GM12878 (cell line): ENCODE measurements around the gene PPP1R13B. TPM values are rescaled to one million over a fixed set of nuclear protein-coding genes. Genes with fewer than 3 reads are reported as not detected.

Experiments
- ATAC-seq: fragments of 200-7000 bp; cut with Tn5 transposase; 3 replicates; pipeline ENCODE4 v1.9.1; 2020; ENCODE audit warnings: mild to moderate bottlenecking, moderate library complexity
- BruUV-seq: library from RNA; stranded (reverse); fragments of 400-500 nt; replicated peaks from 2 replicates; lab custom pipeline; 2021; lab: Mats Ljungman, UMichigan
- CTCF ChIA-PET: fragments of 300-600 bp; sonication (Branson Sonifier 250); formaldehyde crosslinking; extraction: SDS; loops from one replicate; lab custom pipeline; 2021; ENCODE audit warnings: inconsistent platforms; lab: Yijun Ruan, JAX
- POLR2A ChIA-PET: fragments of 350-600 bp; formaldehyde crosslinking; extraction: SDS; loops from one replicate; lab custom pipeline; 2021; ENCODE audit warnings: inconsistent platforms; lab: Charles Lee
- RAD21 ChIA-PET: fragments of 300-600 bp; sonication (Branson Sonifier 250); formaldehyde crosslinking; loops from one replicate; lab custom pipeline; 2023; ENCODE audit warnings: antibody characterized with exemption; ENCODE audit not compliant: unreplicated experiment; lab: Charles Lee
- SMC1A ChIA-PET: fragments of 300-600 bp; sonication (Branson Sonifier 250); formaldehyde crosslinking; loops from one replicate; lab custom pipeline; 2023; ENCODE audit not compliant: unreplicated experiment, uncharacterized antibody; lab: Charles Lee
- DNase-seq: peaks from one replicate; pipeline ENCODE4 v3.0.0-alpha.2; 2011; ENCODE audit warnings: low read depth, low spot score
- FAIRE-seq: peaks from 3 replicates; lab custom pipeline; 2011; peaks lifted over from hg19 to GRCh38; lab: Jason Lieb, UNC
- H2AFZ ChIP-seq: 2 replicates; pipeline ENCODE4 v1.6.0; 2011; ENCODE audit warnings: low read depth, low read length, control low read depth; ENCODE audit not compliant: control insufficient read depth
- H3K27ac ChIP-seq: 2 replicates; pipeline ENCODE4 v1.5.1; 2011; ENCODE audit warnings: control low read depth; ENCODE audit not compliant: control insufficient read depth, insufficient read depth
- H3K27me3 ChIP-seq, 2 experiments: replicated peaks in 1 of 2; 2 replicates each; pipeline versions ENCODE4 v1.6.0 to v1.6.1; 2011; ENCODE audit warnings: low read length in 1 of 2; ENCODE audit not compliant: control insufficient read depth in 2 of 2, insufficient read depth in 2 of 2
- H3K36me3 ChIP-seq, 2 experiments: 2 replicates each; pipeline ENCODE4 v1.5.1; 2011; ENCODE audit warnings: low read length in 1 of 2; ENCODE audit not compliant: control insufficient read depth in 2 of 2, insufficient read depth in 2 of 2
- H3K4me1 ChIP-seq: 2 replicates; pipeline ENCODE4 v1.6.1; 2011; ENCODE audit warnings: mild to moderate bottlenecking, low read length, moderate library complexity, mixed read lengths; ENCODE audit not compliant: control insufficient read depth, insufficient read depth
- H3K4me2 ChIP-seq: 2 replicates; pipeline ENCODE4 v1.6.0; 2011; ENCODE audit warnings: control low read depth; ENCODE audit not compliant: control insufficient read depth, insufficient read depth
- H3K4me3 ChIP-seq: fragments of 200-600 bp; sonication (generic); 2 replicates; pipeline ENCODE4 v1.5.1; 2016
- H3K79me2 ChIP-seq: 2 replicates; pipeline ENCODE4 v1.6.0; 2011; ENCODE audit warnings: low read length; ENCODE audit not compliant: control insufficient read depth, insufficient read depth
- H3K9ac ChIP-seq: 2 replicates; pipeline ENCODE4 v1.8.0; 2011; ENCODE audit warnings: low read length, control low read depth, mixed read lengths; ENCODE audit not compliant: control insufficient read depth, insufficient read depth
- H3K9me3 ChIP-seq: replicated peaks from 3 replicates; pipeline ENCODE4 v1.5.1; 2011; ENCODE audit warnings: mild to moderate bottlenecking, low read length; ENCODE audit not compliant: control insufficient read depth, insufficient read depth
- H4K20me1 ChIP-seq: 2 replicates; pipeline ENCODE4 v1.6.0; 2011; ENCODE audit not compliant: control insufficient read depth, insufficient read depth
- HCFC1 ChIP-seq: fragments of 150-350 bp; IDR thresholded peaks from 2 replicates; pipeline ENCODE4 v1.6.1; 2014; ENCODE audit warnings: low read length
- KDM1A ChIP-seq: fragments of 200-600 bp; sonication (generic); IDR thresholded peaks from 2 replicates; pipeline ENCODE4 v1.6.1; 2016; ENCODE audit warnings: borderline replicate concordance
- NBN ChIP-seq: fragments of 450-650 bp; IDR thresholded peaks from 2 replicates; pipeline ENCODE4 v1.6.1; 2016
- POLR2AphosphoS5 ChIP-seq: IDR thresholded peaks from 2 replicates; pipeline ENCODE4 v1.6.1; 2011; ENCODE audit warnings: mild to moderate bottlenecking, low read length, inconsistent platforms
- TBL1XR1 ChIP-seq: IDR thresholded peaks from 2 replicates; pipeline ENCODE4 v1.6.1; 2012; ENCODE audit warnings: low read depth, low read length, improper control_type of control experiment
- WGBS: methylation state at CpG from one replicate; pipeline ENCODE4 v1.1.6; 2016; ENCODE audit warnings: low lambda C conversion rate; ENCODE audit not compliant: insufficient replicate concordance, insufficient coverage; ENCODE audit errors: missing lambda C conversion rate; 5-methylcytosine and 5-hydroxymethylcytosine counted together
- in situ Hi-C: fragments of 300-500 bp; cut with MboI; formaldehyde crosslinking; loops from 9 replicates; pipeline ENCODE4 v1.14.3; 2018; ENCODE audit warnings: mixed read lengths
- intact Hi-C: fragments of 100-400 bp; cut with micrococcal nuclease; formaldehyde crosslinking; loops from one replicate; pipeline ENCODE4 v1.14.2; 2022; ENCODE audit not compliant: unreplicated experiment
- polyA plus RNA-seq, 11 experiments: library from polyadenylated mRNA; depleted of rRNA in 4 of 11; unstranded in 6 of 11; stranded (reverse) in 5 of 11; fragments of >200 nt; fragmentation: Nextera tagmentation in 4 of 11; fragmentation: Illumina TruSeq in 1 of 11; extraction: Ambion mirVana in 4 of 11; extraction: Trizol in 1 of 11; gene quantifications; 1 replicate in 1 of 11; 2 replicates in 10 of 11; pipeline versions ENCODE4 v1.2.1 to v1.2.3, GENCODE V29; 2011 to 2016; ENCODE audit warnings: inconsistent platforms in 2 of 11, missing spikeins in 2 of 11, low read depth in 1 of 11
- total RNA-seq, 4 experiments: library from RNA; depleted of rRNA in 3 of 4; stranded (reverse); fragments of >200 nt in 3 of 4; fragmentation: Illumina TruSeq in 1 of 4; extraction: Trizol in 1 of 4; gene quantifications; 2 replicates each; pipeline versions ENCODE4 v1.2.1 to v1.2.3, GENCODE V29; 2013 to 2021
- TF ChIP-seq, protein P1 (sequence below): fragments of 450-650 bp; IDR thresholded peaks from 2 replicates; pipeline ENCODE4 v1.6.1; 2017; ENCODE audit warnings: mild to moderate bottlenecking, low read depth, inconsistent platforms; ENCODE audit not compliant: poor library complexity, severe bottlenecking
- TF ChIP-seq, protein P2 (sequence below), 3 experiments: IDR thresholded peaks in 2 of 3; conservative IDR thresholded peaks in 1 of 3; 2 replicates each; pipeline ENCODE4 v1.5.1; 2011; ENCODE audit warnings: low read depth in 3 of 3, low read length in 3 of 3, mild to moderate bottlenecking in 3 of 3, control low read depth in 2 of 3, moderate library complexity in 2 of 3, inconsistent platforms in 1 of 3, mixed read lengths in 1 of 3; ENCODE audit not compliant: control insufficient read depth in 2 of 3, insufficient read depth in 1 of 3; ENCODE audit errors: extremely low read depth in 1 of 3
- TF ChIP-seq, protein P3 (sequence below): fragments of 450-650 bp; IDR thresholded peaks from 2 replicates; pipeline ENCODE4 v1.6.1; 2017; ENCODE audit warnings: low read depth, mild to moderate bottlenecking, moderate library complexity

Gene PPP1R13B
- total and polyA plus RNA-seq, 10 of the 15 experiments (the other 5 are each of a cell fraction or from before 2014, with no cell fraction given), result 0.16 to 8.1 (median 3.2) TPM

DNA sequence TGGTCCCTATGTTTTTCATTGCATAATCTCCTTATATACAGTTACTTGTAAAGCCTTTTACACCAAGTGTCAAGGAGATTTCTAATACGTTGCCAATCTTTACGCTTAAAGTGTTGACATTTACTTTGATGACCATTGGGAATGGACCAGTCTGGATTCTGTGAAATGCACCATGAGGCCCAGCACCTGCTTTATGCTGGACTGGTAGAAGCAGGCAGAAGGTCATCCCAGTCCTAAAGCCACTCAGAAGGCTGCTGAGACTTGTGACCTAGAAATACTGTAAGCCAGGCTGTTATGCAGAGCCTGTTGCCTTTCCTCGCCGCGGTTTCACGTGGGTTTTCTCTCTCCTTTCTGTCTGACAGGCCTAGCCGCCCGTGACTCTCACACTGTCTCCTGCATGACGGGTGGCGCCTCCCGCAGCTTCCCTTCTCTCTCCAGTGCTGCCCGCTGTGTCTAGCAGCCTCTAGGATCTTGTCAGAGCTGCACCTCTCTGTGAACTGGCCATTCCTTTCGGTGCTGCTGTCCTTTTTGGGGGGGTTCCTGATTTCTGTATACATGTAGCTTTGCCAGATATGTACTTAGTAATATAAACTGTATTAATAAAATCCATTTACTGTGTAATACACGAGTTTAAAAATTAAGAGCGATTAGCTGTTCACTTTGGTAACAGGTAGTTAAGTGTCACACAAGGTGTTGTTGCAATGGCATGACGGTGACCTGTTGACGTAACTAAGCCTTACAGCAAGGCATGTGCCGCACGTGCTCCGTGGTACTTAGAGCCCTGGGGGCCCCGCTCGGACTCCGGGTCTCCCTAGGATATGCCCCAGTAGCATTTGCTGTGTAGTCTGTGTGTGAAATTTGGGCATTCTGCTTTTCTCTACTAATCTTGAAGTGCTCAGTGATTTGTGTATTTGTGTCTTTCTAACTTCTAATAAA, 161.8 kb downstream of the PPP1R13B start:
- SMC1A ChIA-PET, result no interaction called here
- 95% methylated on average over 22 of the region's 23 CpGs for WGBS
- in situ Hi-C loops (no loop called here), intact Hi-C loops (no loop called here)
- POLR2A ChIA-PET, result no interaction called here
- TF ChIP-seq HCFC1 (no peak), TBL1XR1 (no peak), NBN (no peak), KDM1A (no peak), POLR2AphosphoS5 (no peak)
- TF ChIP-seq, protein P1, sequence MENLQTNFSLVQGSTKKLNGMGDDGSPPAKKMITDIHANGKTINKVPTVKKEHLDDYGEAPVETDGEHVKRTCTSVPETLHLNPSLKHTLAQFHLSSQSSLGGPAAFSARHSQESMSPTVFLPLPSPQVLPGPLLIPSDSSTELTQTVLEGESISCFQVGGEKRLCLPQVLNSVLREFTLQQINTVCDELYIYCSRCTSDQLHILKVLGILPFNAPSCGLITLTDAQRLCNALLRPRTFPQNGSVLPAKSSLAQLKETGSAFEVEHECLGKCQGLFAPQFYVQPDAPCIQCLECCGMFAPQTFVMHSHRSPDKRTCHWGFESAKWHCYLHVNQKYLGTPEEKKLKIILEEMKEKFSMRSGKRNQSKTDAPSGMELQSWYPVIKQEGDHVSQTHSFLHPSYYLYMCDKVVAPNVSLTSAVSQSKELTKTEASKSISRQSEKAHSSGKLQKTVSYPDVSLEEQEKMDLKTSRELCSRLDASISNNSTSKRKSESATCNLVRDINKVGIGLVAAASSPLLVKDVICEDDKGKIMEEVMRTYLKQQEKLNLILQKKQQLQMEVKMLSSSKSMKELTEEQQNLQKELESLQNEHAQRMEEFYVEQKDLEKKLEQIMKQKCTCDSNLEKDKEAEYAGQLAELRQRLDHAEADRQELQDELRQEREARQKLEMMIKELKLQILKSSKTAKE, result no peak
- TF ChIP-seq, protein P2, sequence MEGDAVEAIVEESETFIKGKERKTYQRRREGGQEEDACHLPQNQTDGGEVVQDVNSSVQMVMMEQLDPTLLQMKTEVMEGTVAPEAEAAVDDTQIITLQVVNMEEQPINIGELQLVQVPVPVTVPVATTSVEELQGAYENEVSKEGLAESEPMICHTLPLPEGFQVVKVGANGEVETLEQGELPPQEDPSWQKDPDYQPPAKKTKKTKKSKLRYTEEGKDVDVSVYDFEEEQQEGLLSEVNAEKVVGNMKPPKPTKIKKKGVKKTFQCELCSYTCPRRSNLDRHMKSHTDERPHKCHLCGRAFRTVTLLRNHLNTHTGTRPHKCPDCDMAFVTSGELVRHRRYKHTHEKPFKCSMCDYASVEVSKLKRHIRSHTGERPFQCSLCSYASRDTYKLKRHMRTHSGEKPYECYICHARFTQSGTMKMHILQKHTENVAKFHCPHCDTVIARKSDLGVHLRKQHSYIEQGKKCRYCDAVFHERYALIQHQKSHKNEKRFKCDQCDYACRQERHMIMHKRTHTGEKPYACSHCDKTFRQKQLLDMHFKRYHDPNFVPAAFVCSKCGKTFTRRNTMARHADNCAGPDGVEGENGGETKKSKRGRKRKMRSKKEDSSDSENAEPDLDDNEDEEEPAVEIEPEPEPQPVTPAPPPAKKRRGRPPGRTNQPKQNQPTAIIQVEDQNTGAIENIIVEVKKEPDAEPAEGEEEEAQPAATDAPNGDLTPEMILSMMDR (IDR thresholded peaks at IDR 0.05 in 2 of 3, conservative IDR thresholded peaks at IDR 0.05 in 1 of 3; ENCODE audit: control insufficient read depth in 2 of 3, extremely low read depth in 1 of 3, insufficient read depth in 1 of 3, low read depth in 3 of 3, low read length in 3 of 3), result no peak
- TF ChIP-seq, protein P3, sequence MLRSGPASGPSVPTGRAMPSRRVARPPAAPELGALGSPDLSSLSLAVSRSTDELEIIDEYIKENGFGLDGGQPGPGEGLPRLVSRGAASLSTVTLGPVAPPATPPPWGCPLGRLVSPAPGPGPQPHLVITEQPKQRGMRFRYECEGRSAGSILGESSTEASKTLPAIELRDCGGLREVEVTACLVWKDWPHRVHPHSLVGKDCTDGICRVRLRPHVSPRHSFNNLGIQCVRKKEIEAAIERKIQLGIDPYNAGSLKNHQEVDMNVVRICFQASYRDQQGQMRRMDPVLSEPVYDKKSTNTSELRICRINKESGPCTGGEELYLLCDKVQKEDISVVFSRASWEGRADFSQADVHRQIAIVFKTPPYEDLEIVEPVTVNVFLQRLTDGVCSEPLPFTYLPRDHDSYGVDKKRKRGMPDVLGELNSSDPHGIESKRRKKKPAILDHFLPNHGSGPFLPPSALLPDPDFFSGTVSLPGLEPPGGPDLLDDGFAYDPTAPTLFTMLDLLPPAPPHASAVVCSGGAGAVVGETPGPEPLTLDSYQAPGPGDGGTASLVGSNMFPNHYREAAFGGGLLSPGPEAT, result no peak
- no peak overlapping the region for H2AFZ ChIP-seq
- peaks cover 18 to 41% of the 10 kb centered on the region in 2 experiments for H3K36me3 ChIP-seq
- H3K4me1 ChIP-seq, result peaks cover 20% of the 10 kb centered on the region
- no peaks in the 10 kb centered on the region for H4K20me1 ChIP-seq
- CTCF ChIA-PET, result no interaction called here
- FAIRE-seq, result no peak
- no peak for ATAC-seq
- no peak overlapping the region for H3K4me3 ChIP-seq
- RAD21 ChIA-PET, result no interaction called here
- H3K27me3 ChIP-seq, result no peaks in the 10 kb centered on the region
- no peak overlapping the region for H3K9ac ChIP-seq
- DNase-seq, result no peak
- no peak overlapping the region for H3K27ac ChIP-seq
- peaks cover 11% of the 10 kb centered on the region for H3K79me2 ChIP-seq
- no peaks in the 10 kb centered on the region for H3K9me3 ChIP-seq
- BruUV-seq, result no TSS peak
- H3K4me2 ChIP-seq, result no peak overlapping the region
